ENCODE results near the gene EHD4.

The EHD4 gene

DNA sequence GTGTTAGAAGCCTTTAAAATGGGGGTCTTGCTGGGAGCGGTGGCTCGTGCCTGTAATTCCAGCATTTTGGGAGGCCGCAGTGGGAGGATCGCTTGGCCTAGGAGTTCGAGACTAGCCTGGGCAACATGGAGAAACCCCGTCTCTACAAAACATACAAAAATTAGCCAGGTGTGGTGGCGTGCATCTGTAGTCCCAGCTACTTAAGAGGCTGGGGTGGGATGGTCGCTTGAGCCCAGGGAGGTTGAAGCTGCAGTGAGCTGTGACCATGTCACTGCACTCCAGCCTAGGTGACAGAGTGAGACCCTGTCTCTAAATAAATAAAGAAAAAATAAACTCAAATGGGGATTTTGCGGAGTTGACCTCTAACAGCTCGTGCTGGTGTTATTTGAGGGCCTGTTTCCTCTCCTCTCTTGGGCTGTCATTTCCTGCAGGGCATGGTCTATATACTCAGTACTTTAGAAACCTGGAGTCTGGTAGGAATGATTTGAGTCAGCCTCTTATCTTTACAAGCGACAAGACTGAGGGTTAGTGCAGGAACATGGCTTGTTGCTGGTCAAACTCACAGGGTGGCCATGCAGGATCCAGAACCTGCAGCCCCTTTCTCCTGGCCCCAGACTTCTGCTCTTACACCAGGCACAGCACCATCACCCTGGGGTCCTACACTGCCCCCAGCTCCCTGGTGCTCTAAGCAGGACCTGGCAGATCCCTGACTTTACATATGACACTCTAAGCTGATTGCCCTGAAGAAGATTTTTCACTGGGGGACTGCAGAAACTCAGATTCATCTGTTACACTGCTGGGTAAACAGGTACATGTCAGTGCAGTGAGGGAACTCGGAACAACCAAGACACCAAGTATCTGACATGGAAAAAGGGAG lies 15.1 kb downstream of the EHD4 start:
- no peak for DNase-seq (ENCODE audit: low spot score)

DNA sequence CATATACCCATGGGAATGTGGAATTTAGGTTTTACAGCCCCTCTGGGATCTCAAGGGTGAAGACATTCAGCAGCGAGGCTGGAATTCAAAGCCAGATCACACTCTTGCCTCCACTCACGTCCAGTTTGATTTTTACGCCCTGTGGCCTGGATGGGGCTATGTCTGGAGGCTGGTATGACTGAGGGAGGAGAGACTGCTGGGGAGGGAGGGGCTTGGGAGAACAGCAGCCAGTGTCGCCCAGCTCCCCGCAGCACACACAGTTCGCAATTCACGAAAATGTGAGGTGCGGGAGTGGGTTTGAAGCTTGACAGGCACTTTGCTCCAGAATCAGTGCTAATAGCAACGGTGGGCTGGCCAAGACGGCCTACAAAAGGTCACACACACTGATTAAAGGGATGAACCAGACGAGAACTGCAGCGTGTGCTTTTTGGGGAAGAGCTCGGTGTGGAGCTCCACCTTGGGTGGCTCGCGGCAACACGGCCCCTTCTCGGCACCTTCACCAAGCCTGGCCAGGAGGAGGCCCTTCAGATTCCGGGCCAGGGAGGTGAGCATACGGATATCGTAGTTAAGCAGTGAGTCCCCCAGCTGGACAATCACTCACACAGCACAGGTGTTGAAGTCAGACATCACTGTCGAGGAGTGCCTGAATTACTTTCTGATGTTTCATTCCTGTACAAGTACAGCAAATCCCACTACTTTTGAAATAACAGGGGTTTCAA lies 16.4 kb downstream of the EHD4 start:
- DNase-seq (ENCODE audit: low spot score), result no peak

DNA sequence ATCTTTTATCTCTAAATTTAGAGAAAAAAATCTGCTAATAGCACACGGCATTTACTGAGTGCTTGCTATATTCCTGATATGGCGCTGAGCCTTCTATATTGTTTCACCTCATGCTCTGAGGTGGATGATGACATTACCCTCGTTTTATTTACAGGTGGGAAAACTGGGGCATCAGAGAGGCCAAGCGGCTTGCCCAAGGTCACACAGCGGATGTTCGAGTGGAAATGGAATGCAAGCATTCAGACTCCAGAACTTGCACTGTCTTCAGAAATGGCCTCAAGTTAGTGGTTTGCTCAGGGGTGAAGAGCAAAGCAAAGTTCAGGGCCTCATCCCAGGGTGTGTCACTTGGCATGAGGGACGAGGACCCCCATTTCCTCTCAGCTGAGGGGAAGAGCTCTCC lies 17.3 kb downstream of the EHD4 start:
- no peak for DNase-seq (ENCODE audit: low spot score)

DNA sequence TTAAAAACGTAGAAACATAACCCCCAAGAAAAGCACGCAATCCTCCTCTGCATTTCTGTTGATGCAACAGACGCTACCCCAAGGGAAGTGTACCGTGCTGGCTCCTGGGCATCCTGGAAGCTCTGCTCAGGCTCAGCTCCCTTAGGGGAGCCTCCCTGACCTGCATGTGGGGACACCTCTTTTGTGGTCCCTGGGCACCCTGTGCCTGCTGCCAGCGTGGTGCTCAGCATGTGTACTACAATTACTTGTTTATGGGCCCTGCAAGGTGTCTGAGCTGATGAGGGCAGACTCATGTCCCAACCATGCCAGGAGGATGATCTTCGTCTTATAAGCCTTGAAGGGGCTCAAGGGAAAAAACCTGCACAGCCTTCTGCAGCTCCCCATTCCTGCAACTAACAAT lies 18.3 kb downstream of the EHD4 start:
- DNase-seq (ENCODE audit: low spot score), result no peak

DNA sequence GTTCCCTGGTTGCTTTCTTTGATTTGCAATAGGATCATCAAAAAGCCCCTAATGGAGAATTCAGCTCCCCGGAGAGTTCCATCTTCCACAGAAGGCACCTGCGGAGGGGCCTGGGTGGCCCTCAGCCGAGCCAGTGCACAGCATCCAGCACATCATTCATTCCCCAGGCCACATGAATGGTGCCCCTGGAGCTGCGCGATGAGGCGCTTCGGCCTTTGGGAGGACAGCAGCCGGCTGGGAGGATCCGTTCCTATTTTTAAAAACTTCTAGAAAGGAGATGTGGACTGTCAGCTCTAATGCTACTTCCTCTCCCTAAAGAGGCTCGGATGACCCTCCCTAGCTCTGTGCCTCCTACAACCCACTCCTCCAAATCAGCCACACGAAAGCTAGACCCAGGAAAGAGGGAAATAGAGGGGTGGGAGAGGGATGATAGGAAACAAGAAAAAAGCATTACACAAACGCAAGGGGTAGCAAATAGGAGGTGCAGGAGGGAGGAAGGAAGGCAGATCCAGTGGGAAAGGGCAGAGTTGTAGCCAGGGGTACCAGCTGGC lies 20.3 kb downstream of the EHD4 start:
- DNase-seq (ENCODE audit: low spot score), result no peak

DNA sequence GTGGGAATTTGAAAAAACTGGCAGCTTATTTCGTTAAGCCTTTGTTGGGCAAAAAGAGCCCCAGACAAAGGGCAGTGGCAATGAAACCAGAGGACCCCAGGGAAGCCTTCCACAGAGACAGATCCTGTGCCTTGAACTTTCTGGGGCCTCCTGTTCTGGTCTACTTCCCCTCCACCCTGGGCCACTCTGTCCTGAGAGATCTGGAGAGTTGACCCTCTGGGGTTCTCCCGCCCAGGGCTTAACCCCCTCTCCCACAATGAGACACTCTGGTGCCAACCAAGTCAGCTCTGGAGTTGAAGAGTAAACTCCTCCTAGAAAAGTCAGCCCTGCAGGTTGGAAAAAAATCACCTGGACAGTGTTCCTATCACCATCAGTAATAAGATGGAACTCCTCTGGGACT lies 20.8 kb downstream of the EHD4 start:
- no peak for DNase-seq (ENCODE audit: low spot score)

DNA sequence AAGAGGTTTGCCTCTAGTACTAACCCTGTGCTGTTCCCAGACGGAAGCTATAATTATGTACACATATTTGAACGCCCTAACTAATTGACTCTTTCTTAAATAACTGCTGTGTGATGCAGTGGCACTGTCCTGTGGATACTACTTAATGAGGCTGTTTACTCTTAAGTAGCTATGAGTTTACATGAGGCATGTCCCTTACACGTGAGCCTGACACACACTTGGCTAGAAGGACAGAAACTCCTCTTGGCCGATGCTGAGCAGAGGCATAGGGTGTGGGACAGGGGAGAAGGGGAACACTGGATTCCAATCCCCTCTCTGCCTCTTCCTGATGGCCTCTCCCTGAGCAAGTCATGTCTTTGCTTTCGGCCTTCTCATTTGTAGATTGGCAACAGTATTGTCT lies 21.9 kb downstream of the EHD4 start:
- DNase-seq (ENCODE audit: low spot score), result no peak

DNA sequence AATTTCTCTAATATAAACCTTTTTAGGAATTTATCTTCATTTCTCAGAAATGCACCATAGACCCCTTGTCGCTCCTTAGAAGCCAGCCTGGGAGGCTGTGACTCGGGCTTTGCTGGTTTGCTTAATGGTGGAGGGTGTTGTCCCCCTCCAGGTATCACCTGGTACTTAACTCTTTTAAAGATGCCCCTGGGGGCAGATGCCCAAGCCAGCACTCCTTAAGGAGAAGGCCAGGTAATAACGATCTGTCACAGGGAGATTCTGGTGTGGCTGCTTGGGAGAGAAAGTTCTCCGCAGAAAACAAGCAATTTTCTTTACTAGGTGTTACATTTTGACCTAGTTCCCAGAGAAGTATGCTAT lies 22.3 kb downstream of the EHD4 start:
- DNase-seq (ENCODE audit: low spot score), result no peak

DNA sequence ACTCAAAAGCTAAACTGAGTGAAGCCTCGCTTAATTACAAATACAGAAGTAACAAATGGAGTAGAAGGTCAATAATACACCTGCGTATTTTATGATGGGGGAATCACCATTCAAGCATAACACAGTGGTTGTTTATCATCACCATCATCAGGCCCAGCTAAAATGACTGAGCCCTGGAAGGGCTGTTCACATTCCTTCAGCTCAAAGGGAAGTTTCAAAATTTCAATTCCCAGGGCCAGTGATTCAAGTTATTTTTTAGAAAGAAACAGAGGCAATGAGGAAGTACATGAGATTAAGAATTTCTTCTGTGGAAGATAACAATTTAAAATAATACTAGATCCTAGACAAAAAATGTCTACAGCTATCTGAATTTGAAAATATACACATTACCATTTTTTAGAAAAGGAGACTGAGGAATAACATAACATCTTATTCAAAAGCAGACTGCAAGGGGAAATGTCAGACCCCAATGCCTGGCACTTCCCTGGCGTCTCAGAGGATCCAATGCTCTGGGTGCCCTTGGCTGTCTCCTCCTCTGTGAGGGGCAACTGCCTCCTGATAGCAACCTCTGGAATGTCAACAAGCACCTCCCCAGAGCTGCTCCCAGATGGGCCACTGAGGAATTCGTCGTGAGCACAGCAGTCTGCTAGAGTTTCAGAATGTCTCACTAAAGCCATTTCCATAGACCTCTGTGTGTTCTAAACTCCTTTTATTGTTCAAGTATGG lies 22.8 kb downstream of the EHD4 start:
- no peak for DNase-seq (ENCODE audit: low spot score)

DNA sequence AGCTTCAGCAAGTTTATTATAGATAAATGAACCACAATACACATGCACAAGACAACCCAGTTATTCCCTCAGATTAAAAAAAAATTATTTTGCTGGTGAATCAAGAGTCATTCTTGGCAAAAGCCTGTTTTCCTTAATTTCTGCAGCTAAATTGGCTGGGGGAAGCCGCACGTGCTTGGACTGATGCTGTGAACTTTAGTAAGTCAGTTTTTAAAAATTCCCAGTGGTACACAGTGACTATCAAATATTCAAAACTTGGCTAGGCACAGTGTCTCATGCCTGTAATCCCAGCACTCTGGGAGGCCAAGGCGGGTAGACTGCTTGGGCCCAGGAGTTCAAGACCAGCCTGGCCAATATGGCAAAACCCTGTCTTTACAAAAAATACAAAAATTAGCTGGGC lies 23.9 kb downstream of the EHD4 start:
- no peak for DNase-seq (ENCODE audit: low spot score)

DNA sequence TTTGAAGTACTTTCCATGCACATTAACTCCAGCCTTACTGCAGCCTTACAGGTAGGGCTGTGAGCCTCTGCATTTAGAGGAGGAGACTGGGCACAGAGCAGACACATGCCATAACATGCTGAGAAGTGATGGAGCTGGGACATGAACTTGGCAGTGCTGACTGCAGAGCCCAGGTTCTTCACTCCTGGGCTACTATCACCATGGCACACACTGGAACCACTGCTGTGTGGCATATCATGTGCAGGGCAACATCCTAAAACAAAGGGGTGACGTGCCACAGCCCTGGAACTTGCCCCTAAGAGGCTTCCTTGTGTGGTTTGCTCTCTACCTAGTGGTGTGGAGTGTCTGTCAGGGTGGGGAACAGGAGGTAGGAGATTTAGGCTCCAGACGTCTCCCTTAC lies 25.4 kb downstream of the EHD4 start:
- no peak for DNase-seq (ENCODE audit: low spot score)

DNA sequence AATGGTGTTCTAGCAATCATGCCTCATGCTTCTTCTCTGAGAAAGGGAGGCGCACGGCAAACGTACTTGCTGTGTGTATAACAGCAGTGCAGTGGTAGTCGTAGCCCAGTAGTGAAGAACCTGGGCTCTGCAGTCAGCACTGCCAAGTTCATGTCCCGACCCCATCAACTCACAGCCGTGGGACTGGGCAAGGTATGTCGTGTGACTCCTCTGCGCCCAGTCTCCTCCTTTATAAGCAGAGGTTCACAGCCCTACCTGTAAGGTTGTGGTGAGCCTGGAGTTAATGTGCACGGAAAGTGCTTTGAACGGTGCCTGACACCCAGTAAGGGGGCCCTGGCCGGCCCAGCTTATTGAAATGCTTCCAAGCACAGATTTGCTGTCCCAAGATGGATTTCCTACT lies 26.6 kb downstream of the EHD4 start:
- DNase-seq (ENCODE audit: low spot score), result no peak

DNA sequence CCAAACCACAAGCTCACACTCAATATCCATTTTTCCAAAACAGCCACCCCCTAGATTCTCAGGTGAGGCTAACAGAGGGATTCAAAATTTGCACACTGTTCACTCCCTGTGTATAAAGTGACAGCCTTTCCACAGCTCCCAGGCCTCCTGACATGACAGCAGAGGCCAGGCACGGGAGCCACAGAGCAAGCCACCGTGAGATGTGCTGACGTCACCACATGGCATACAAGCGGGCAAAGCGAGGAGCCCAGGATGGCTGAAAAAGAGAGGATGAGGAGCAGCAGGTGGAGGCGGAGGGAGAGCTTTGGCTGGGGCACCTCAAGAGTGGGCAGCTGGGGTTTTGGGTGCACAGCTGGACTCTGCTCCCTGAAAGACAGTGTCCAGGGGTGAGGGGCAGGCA lies 27.1 kb downstream of the EHD4 start:
- no peak for DNase-seq (ENCODE audit: low spot score)

DNA sequence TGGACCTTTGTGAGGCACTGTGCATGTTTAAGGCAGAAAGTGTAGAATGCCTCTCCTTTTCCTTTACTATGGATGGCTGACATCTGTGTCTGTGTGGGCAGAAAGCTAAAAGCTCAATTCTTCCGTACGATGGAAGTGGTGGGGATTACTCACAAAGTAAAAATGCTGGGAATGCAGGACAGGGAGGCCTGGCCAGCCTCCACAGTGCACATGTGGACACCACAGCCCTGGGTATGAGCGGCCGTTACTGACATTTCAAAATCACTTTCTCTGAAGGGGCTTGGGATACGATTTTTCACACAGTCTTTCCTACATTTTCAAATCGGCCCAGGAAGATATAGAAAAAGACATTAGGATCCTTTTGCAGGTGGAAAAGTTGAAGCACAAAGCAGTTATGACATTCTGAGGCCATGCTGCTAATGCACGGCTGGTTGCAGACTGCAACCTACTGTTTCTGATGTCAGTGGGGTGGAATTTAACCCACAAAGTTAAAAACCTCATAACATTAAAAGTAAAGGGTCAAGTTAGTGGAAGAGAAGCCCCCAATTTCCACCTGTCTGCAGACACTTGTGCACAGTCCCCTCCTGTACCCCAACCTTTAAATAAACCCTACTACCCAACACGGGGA lies 27.9 kb downstream of the EHD4 start:
- no peak for DNase-seq (ENCODE audit: low spot score)

DNA sequence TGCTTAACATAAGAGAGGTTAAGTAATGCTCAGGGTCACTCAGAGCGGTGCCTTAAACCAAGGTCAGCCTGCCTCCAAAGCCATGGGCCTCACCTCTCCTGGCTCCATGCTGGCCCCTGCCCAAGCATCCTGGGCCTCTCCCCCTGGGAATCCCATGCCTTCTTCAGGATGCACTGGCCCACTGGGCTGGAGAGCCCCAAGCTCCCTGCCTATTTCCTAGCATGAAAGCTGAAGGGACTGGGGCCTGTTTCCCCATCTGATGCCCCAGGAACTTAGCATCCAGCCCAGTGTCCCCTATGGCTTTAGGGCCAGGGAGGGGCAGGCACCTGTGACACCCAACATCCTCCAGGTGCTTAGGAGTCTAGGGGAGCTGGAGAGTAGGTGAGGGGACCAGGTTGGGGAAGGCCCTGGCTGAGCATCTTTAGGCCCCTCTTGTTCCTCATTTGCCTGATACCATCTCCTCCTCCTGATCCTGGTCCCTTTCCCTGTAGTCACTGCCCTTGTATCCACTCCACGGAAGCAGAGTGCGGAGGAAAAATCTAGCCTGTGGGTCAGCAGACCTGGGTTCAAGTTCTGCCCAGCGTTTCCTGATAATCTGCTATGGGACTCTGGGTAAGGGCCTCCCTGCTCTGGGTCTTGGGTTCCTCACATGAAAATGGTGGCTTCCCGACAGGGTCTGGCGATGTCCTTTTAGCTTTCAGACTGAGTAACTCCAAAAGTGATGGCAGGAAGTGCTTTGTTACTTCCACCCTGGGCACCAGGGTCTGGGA lies 28.6 kb downstream of the EHD4 start:
- DNase-seq (ENCODE audit: low spot score), result no peak

DNA sequence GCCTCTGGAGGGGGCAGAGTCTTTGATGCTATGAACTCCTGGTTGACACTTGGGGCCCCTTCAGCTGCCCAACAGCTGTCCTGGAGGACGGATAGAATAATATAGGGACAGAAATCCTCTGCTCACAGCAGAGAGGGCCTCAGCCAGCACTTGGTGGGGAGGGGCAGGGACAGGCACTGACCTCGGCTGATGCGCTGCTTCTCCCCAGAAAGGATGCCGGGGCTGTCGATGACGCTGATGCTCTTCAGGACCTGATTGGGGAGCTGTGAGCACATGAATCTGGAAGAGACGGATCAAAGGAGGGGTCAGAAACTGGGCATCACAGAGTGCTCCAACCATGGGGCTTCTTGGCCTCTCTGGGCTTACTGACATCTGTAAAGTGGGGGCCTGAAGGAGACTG lies 29.5 kb downstream of the EHD4 start:
- DNase-seq (ENCODE audit: low spot score), result no peak

DNA sequence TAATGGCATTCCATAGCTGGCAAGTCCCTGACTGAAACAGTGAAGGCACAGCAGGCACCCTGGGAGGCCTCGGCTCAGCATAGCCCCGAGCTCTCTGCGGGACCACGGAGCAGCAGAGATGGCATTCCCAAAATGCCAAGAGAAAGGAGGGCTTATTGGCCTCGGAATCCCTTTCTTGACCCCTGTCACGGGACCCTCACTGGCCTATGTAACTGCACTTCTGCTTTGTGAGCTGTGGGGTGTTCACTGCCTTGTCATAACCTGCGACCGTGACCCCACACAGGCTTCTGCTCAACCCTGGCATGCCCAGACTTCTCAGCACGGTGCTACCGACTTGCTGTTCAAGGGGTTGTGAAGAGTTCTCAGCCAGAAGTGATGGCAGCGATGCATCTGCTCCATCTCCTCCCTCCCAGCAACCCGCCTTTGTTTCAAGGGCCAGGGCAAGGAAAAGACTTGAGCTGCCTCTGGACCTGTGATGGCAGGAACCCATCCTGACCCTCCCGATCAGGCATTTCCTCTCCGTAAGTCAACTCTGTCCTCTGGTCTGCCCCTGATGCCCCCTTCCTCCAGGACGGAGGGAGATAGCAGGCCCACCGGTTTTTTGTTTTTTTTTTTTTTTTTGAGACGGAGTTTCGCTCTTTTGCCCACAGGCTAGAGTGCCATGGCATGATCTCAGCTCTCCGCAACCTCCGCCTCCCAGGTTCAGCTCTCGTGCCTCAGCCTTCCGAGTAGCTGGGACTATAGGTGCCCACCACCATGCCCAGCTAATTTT lies 30.5 kb downstream of the EHD4 start:
- DNase-seq (ENCODE audit: low spot score), result no peak

DNA sequence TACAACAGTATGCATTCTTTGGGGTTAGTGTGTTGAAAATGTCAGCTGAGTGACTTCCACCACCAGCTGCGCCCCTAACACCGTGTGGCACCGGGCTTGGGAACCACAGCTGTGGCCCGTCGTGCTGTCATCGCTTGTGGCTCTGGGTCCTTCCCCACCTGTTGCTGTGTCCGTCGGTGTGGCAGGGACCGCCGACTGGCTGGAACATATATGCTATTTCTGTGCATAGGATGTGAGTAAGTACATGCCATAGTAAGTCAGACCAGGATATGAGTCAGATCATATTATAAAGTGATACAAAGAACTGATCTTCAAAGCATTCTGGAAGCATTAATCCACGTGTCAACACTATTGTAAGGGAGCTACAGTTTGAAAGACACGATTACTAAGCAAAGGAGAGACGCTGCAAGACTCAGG lies 31.9 kb downstream of the EHD4 start:
- no peak for DNase-seq (ENCODE audit: low spot score)

DNA sequence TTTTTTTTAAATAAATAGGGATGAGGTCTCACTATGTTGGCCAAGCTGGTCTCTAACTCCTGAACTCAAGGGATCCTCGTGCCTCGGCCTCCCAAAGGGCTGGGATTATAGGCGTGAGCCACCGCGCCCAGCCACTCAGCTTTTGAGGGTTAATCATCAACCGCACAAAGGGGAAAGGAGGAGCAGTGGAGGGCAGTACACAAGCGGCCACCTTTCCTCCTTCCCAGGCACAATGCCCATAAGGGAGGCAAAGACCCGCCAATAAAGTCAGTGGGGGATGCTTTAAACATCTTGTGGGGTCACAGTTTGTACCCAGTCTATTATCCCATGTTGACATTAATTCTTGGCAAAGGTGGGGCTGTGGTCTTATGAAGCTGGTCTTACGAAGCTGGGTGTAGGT lies 32.4 kb downstream of the EHD4 start:
- DNase-seq (ENCODE audit: low spot score), result no peak

DNA sequence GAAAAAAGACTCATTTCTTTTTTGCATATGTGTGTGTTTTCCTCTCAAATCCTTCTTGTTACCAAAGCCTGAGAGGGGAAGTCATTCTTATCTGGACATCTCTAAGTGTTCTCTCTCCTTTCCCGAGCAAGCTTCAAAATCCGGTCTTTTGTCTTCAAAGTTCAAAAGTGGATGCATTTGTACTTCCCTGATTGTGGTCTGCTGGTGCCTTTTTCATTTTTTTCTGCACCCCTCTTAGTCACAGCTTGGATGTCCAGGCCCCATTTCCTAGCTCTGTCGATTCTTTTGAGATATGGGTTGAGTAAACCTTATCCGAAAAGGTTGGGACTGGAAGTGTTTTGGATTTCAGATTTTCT lies 34.8 kb downstream of the EHD4 start:
- DNase-seq (ENCODE audit: low spot score), result no peak

All from Ammon's horn (tissue), 1 donor.